Measurements from ENCODE around the gene SH3BP5. TPM values are rescaled to one million over a fixed set of nuclear protein-coding genes. Genes with fewer than 3 reads are reported as not detected.

The SH3BP5 gene
- total and polyA plus RNA-seq, 9 donors, result 80.4 to 205 (median 142) TPM

- DNase-seq, result no peak
- no peaks in the 10 kb centered on the region for H3K9me3 ChIP-seq
- no peak for TF ChIP-seq CTCF (IDR thresholded peaks at IDR 0.05)
- no peak for TF ChIP-seq POLR2A (IDR thresholded peaks at IDR 0.05)
- TF ChIP-seq EP300 (IDR thresholded peaks at IDR 0.05), result no peak
- no peak overlapping the region for H3K4me3 ChIP-seq
- H3K4me1 ChIP-seq (ENCODE audit: insufficient read depth), result peaks cover 14% of the 10 kb centered on the region
- no peak overlapping the region for H3K27ac ChIP-seq
- 93 to 96% (median 94%) methylated on average over 11 of the region's 11 CpGs for WGBS, 3 donors
- no peaks in the 10 kb centered on the region for H3K36me3 ChIP-seq
- intact Hi-C loops (cut with DNase I), result no loop called here
- no peaks in the 10 kb centered on the region for H3K27me3 ChIP-seq
Observed at GRCh38 chr3:15276028-15276724, 56.2 kb downstream of the SH3BP5 start.

DNA sequence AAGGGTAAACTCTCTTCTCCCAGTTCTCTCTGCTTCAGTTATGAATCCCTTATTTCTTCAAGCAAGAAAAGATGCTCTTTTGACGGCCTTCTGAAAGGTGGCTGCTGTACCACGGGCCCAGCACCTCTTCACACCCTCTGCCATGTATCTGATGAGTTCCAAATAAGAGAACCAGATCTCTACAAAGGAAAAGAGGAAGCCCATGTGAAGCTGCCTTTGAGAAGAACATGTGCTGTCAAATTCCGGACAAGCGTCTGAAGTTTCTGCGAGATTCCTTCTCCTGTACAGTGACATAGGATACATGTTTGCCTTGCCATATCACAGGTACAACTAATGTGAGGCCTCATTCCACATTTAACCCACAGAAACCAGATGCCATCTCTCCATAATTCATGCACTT lies 59.2 kb downstream of the SH3BP5 start:
- peak in 2 of 5 donors; percentile 1 to 11 for DNase-seq
- Histone ChIP-seq H3K4me3 (no peak overlapping the region), H3K9me3 (no peaks in the 10 kb centered on the region), H3K4me1 (ENCODE audit: insufficient read depth) (peaks cover 10% of the 10 kb centered on the region), H3K36me3 (no peaks in the 10 kb centered on the region), H3K27me3 (no peaks in the 10 kb centered on the region), H3K27ac (no peak overlapping the region)
- TF ChIP-seq EP300 (IDR thresholded peaks at IDR 0.05) (no peak), CTCF (IDR thresholded peaks at IDR 0.05) (no peak), POLR2A (IDR thresholded peaks at IDR 0.05) (no peak)
- intact Hi-C loops (cut with DNase I), result no loop called here
- 78 to 90% (median 90%) methylated on average over 5 of the region's 5 CpGs for WGBS, 3 donors

DNA sequence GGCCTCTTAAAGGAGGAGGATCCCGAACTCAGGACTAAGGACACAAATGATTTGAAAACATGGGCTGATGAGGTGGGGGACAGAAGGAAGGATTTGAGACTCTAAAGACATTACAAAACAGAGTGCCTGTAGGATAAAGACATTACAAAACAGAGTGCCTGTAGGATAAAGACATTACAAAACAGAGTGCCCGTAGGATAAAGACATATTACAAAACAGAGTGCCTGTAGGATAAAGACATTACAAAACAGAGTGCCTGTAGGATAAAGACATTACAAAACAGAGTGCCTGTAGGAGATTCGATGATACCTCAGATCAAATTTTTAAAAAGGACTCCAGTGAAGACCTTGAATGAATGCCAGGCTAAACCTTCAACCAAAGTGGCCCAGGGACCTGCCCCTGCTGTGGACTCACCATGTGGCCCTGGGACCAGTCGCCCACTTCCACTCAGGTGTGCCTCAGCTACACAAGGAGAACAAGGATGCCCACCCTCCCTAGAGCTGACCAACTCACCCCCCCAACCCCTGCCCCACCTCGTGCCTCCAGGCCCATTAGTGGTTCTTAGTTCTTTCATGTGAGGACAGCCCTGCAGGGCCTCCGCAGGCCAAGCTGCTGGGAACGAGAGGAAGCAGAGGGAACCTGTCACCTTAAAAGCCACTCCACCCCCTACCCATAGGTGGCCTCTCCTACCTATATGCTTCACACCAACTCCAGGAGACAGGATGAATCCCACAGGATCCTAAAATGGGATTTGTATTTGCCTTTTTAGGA lies 59.8 kb downstream of the SH3BP5 start:
- peak overlapping the region in 1 of 2 donors; percentile 18 for H3K27ac ChIP-seq
- H3K36me3 ChIP-seq, result no peaks in the 10 kb centered on the region
- no peak overlapping the region for H3K4me3 ChIP-seq
- H3K9me3 ChIP-seq, result no peaks in the 10 kb centered on the region
- TF ChIP-seq EP300 (IDR thresholded peaks at IDR 0.05) (no peak), POLR2A (IDR thresholded peaks at IDR 0.05) (no peak), CTCF (IDR thresholded peaks at IDR 0.05) (no peak)
- no peaks in the 10 kb centered on the region for H3K27me3 ChIP-seq
- H3K4me1 ChIP-seq (ENCODE audit: insufficient read depth), result peaks cover 11% of the 10 kb centered on the region
- DNase-seq, result peak in 2 of 5 donors; percentile 16 to 19
- WGBS, 3 donors, result 63 to 71% (median 67%) methylated on average over 7 of the region's 7 CpGs
- intact Hi-C loops (cut with DNase I), result no loop called here

GRCh38 chr3:15271785-15272381 lies 60.5 kb downstream of the SH3BP5 start:
- DNase-seq, result peak in 3 of 5 donors; percentile 8 to 37 (median 19)
- intact Hi-C loops (cut with DNase I), result no loop called here
- H3K36me3 ChIP-seq, result no peaks in the 10 kb centered on the region

More at GRCh38 chr3:15271785-15272381, 60.5 kb downstream of the SH3BP5 start:
- H3K4me3 ChIP-seq, result no peak overlapping the region
- peaks cover 8% of the 10 kb centered on the region for H3K4me1 ChIP-seq (ENCODE audit: insufficient read depth)
- TF ChIP-seq POLR2A (IDR thresholded peaks at IDR 0.05), result no peak
- no peak for TF ChIP-seq EP300 (IDR thresholded peaks at IDR 0.05)
- TF ChIP-seq CTCF (IDR thresholded peaks at IDR 0.05), result no peak
- no peaks in the 10 kb centered on the region for H3K9me3 ChIP-seq
- 81 to 89% (median 82%) methylated on average over 14 of the region's 14 CpGs for WGBS, 3 donors
- H3K27ac ChIP-seq, result peak overlapping the region in 1 of 2 donors; percentile 18
- no peaks in the 10 kb centered on the region for H3K27me3 ChIP-seq
